Nephron (organoid): Measurements from ENCODE around the gene FUT7.
"Not testable (repeated sequence)": the region's sequence is repeated elsewhere in the genome, so short reads cannot be mapped to it uniquely, and the experiment has no call there.

Source experiments
- H3K27ac Mint-ChIP-seq, 3 experiments: 2 replicates each; pipeline ENCODE4 v1.8.0; 2020; ENCODE audit warnings: mixed read lengths in 3 of 3, mild to moderate bottlenecking in 2 of 3, moderate library complexity in 1 of 3
- H3K27me3 Mint-ChIP-seq: 2 replicates; pipeline ENCODE4 v1.8.0; 2021; ENCODE audit warnings: low read depth, mild to moderate bottlenecking, moderate library complexity, mixed read lengths
- H3K36me3 Mint-ChIP-seq: 2 replicates; pipeline ENCODE4 v1.8.0; 2020; ENCODE audit warnings: low read depth, mixed read lengths
- H3K4me1 Mint-ChIP-seq: 2 replicates; pipeline ENCODE4 v1.8.0; 2020; ENCODE audit warnings: mixed read lengths
- H3K4me3 Mint-ChIP-seq, 3 experiments: 2 replicates each; pipeline ENCODE4 v1.8.0; 2020; ENCODE audit warnings: mild to moderate bottlenecking in 3 of 3, mixed read lengths in 3 of 3, moderate library complexity in 2 of 3
- H3K9me3 Mint-ChIP-seq: 2 replicates; pipeline ENCODE4 v1.8.0; 2020; ENCODE audit warnings: mixed read lengths
- CTCF ChIP-seq, 3 experiments: fragments of 200-600 bp; sonication (generic); IDR thresholded peaks; one replicate each; pipeline ENCODE4 v1.5.0; 2021; ENCODE audit warnings: antibody characterized with exemption in 3 of 3; ENCODE audit not compliant: unreplicated experiment in 3 of 3

Gene FUT7

GRCh38 chr9:137063311-137064026 is 31.6 kb upstream of the FUT7 start:
- TF ChIP-seq CTCF (IDR thresholded peaks at IDR 0.05; ENCODE audit: unreplicated experiment in 3 of 3) = no peak
- no peak overlapping the region for H3K27ac Mint-ChIP-seq
- H3K27me3 Mint-ChIP-seq = peaks cover 28% of the 10 kb centered on the region
- no peak overlapping the region for H3K4me3 Mint-ChIP-seq
- H3K9me3 Mint-ChIP-seq = no peaks in the 10 kb centered on the region
- peaks cover 4% of the 10 kb centered on the region for H3K4me1 Mint-ChIP-seq
- no peaks in the 10 kb centered on the region for H3K36me3 Mint-ChIP-seq

GRCh38 chr9:137062798-137063197 is 30.9 kb upstream of the FUT7 start:
- H3K4me1 Mint-ChIP-seq, H3K36me3 Mint-ChIP-seq, H3K4me3 Mint-ChIP-seq, H3K27ac Mint-ChIP-seq, H3K9me3 Mint-ChIP-seq: not testable (repeated sequence)
- H3K27me3 Mint-ChIP-seq = peaks cover 32% of the 10 kb centered on the region

- Mint-ChIP-seq H3K27me3 (peaks cover 32% of the 10 kb centered on the region), H3K4me3 (no peak overlapping the region), H3K9me3 (no peaks in the 10 kb centered on the region), H3K27ac (no peak overlapping the region), H3K36me3 (no peaks in the 10 kb centered on the region), H3K4me1 (peaks cover 13% of the 10 kb centered on the region)
- TF ChIP-seq CTCF (IDR thresholded peaks at IDR 0.05; ENCODE audit: unreplicated experiment in 3 of 3) = no peak
Measured at GRCh38 chr9:137062384-137062783, 30.5 kb upstream of the FUT7 start.

GRCh38 chr9:137058521-137059234 is 26.8 kb upstream of the FUT7 start:
- no peak for TF ChIP-seq CTCF (IDR thresholded peaks at IDR 0.05; ENCODE audit: unreplicated experiment in 3 of 3)
- H3K4me1 Mint-ChIP-seq = peaks cover 25% of the 10 kb centered on the region
- H3K4me3 Mint-ChIP-seq = no peak overlapping the region
- H3K9me3 Mint-ChIP-seq = no peaks in the 10 kb centered on the region
- H3K27me3 Mint-ChIP-seq = peaks cover 52% of the 10 kb centered on the region
- H3K36me3 Mint-ChIP-seq = no peaks in the 10 kb centered on the region
- H3K27ac Mint-ChIP-seq = peak overlapping the region in 2 of 3 experiments; percentile 46 to 50

- peak overlapping the region in 2 of 3 experiments; percentile 70 to 71 for H3K27ac Mint-ChIP-seq
- H3K36me3 Mint-ChIP-seq = no peaks in the 10 kb centered on the region
- H3K9me3 Mint-ChIP-seq = no peaks in the 10 kb centered on the region
- H3K4me3 Mint-ChIP-seq = no peak overlapping the region
- TF ChIP-seq CTCF (IDR thresholded peaks at IDR 0.05; ENCODE audit: unreplicated experiment in 3 of 3) = no peak
- H3K27me3 Mint-ChIP-seq = peaks cover 57% of the 10 kb centered on the region
- H3K4me1 Mint-ChIP-seq = peaks cover 25% of the 10 kb centered on the region
Measured at GRCh38 chr9:137057545-137057944, 25.7 kb upstream of the FUT7 start.

GRCh38 chr9:137056739-137057415 is 25.0 kb upstream of the FUT7 start:
- Mint-ChIP-seq H3K4me3 (no peak overlapping the region), H3K9me3 (no peaks in the 10 kb centered on the region)

More at GRCh38 chr9:137056739-137057415, 25.0 kb upstream of the FUT7 start:
- H3K27me3 Mint-ChIP-seq = peaks cover 59% of the 10 kb centered on the region
- peak overlapping the region in 2 of 3 experiments; percentile 70 to 71 for H3K27ac Mint-ChIP-seq
- no peak for TF ChIP-seq CTCF (IDR thresholded peaks at IDR 0.05; ENCODE audit: unreplicated experiment in 3 of 3)
- peaks cover 25% of the 10 kb centered on the region for H3K4me1 Mint-ChIP-seq
- H3K36me3 Mint-ChIP-seq = no peaks in the 10 kb centered on the region
